Measurements from ENCODE around the gene RNF34. TPM values are rescaled to one million over a fixed set of nuclear protein-coding genes. Genes with fewer than 3 reads are reported as not detected.

Gene RNF34
- total and polyA plus RNA-seq, 3 donors from 2014 or later = 59.2 to 96.6 (median 84.5) TPM

GRCh38 chr12:121468499-121468801, 68.5 kb downstream of the RNF34 start:
- 19 to 22% methylated on average over 4 of the region's 4 CpGs for WGBS, 2 donors
- Histone ChIP-seq H3K36me3 (ENCODE audit: low read depth, missing control alignments) (no peaks in the 10 kb centered on the region), H3K9me3 (no peaks in the 10 kb centered on the region), H3K4me1 (no peaks in the 10 kb centered on the region), H3K27ac (no peak overlapping the region), H3K4me3 (no peak overlapping the region), H3K27me3 (no peaks in the 10 kb centered on the region)
- intact Hi-C loops (cut with DNase I; ENCODE audit: low total_unique reads) = no loop called here
- no peak for DNase-seq
- TF ChIP-seq, protein P1, sequence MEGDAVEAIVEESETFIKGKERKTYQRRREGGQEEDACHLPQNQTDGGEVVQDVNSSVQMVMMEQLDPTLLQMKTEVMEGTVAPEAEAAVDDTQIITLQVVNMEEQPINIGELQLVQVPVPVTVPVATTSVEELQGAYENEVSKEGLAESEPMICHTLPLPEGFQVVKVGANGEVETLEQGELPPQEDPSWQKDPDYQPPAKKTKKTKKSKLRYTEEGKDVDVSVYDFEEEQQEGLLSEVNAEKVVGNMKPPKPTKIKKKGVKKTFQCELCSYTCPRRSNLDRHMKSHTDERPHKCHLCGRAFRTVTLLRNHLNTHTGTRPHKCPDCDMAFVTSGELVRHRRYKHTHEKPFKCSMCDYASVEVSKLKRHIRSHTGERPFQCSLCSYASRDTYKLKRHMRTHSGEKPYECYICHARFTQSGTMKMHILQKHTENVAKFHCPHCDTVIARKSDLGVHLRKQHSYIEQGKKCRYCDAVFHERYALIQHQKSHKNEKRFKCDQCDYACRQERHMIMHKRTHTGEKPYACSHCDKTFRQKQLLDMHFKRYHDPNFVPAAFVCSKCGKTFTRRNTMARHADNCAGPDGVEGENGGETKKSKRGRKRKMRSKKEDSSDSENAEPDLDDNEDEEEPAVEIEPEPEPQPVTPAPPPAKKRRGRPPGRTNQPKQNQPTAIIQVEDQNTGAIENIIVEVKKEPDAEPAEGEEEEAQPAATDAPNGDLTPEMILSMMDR (IDR thresholded peaks at IDR 0.05) = no peak
- no peak for TF ChIP-seq POLR2A (IDR thresholded peaks at IDR 0.05)

- 85 to 90% methylated on average over 2 of the region's 2 CpGs for WGBS, 2 donors
- TF ChIP-seq, protein P1 (IDR thresholded peaks at IDR 0.05) = no peak
- TF ChIP-seq POLR2A (IDR thresholded peaks at IDR 0.05) = no peak
- H3K36me3 ChIP-seq (ENCODE audit: low read depth, missing control alignments) = no peaks in the 10 kb centered on the region
- no peak overlapping the region for H3K27ac ChIP-seq
- DNase-seq = no peak
- no peaks in the 10 kb centered on the region for H3K27me3 ChIP-seq
- H3K4me3 ChIP-seq = no peak overlapping the region
- no peaks in the 10 kb centered on the region for H3K9me3 ChIP-seq
- no peaks in the 10 kb centered on the region for H3K4me1 ChIP-seq
- intact Hi-C loops (cut with DNase I; ENCODE audit: low total_unique reads) = no loop called here
These were observed 70.8 kb downstream of the RNF34 start for GRCh38 chr12:121470751-121471150.

DNA sequence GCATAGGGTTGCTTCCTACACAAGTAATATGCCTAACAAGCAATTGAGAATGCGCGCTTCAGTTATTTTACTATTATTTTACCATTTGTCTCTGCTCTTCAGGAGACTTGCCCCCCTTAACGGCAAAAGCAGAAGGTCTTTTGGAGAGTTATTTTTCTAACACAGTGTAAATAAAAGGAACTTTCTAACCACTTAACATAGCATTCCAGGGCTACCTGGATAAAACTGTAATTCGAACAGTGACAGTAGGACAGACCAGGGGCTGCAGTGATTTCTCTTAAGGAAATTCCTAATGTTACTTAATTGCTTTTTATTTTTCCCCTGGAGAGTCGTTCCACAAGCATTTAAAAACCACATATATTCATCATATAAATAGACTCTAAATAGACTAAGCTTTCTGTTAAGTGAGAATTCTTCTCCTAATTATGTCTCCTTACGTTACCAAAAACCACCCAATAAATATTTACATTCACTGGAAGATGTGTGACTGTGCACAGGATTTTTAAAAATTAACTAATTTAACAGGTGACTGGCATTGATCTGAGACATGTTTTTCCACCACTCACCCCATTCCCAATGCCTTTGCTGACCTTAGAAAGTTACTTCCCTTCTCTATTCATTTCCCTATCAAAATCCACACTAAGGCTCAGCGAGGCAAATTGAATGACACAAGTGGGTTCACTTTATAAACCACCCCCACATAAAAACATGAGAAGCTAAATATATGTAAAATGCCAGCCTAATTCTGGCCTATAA, 72.4 kb downstream of the RNF34 start:
- intact Hi-C loops (cut with DNase I; ENCODE audit: low total_unique reads) = no loop called here
- no peaks in the 10 kb centered on the region for H3K27me3 ChIP-seq
- 90 to 93% methylated on average over 7 of the region's 7 CpGs for WGBS, 2 donors
- no peak for DNase-seq
- H3K36me3 ChIP-seq (ENCODE audit: low read depth, missing control alignments) = no peaks in the 10 kb centered on the region
- H3K27ac ChIP-seq = no peak overlapping the region
- TF ChIP-seq, protein P1 (IDR thresholded peaks at IDR 0.05) = no peak
- no peak for TF ChIP-seq POLR2A (IDR thresholded peaks at IDR 0.05)
- no peak overlapping the region for H3K4me3 ChIP-seq
- H3K9me3 ChIP-seq = no peaks in the 10 kb centered on the region
- H3K4me1 ChIP-seq = no peaks in the 10 kb centered on the region

Small RNA genes within 50 kb of the gene (microRNA-seq; reads per million reads assigned to microRNA genes)
- 0 reads per million in 2 donors for gene MIR7107 (ENCODE audit: borderline number of aligned reads in 2 of 2, borderline replicate concordance in 1 of 2)

Other genes with a start within 250 kb of the RNF34 start
- 10 to 100 TPM; 36.0 to 50.0 TPM for gene P2RX4, start 190.0 kb upstream of the RNF34 start, total RNA-seq
- gene P2RX4, start 190.0 kb upstream of the RNF34 start, polyA plus RNA-seq (ENCODE audit: insufficient read depth, low read depth, low replicate concordance) = 20.2 TPM
- 10 to 100 TPM; 21.5 to 22.1 TPM for gene CAMKK2, start 103.4 kb upstream of the RNF34 start, total RNA-seq
- gene CAMKK2, start 103.4 kb upstream of the RNF34 start, polyA plus RNA-seq (ENCODE audit: insufficient read depth, low read depth, low replicate concordance) = 17.1 TPM
- gene ANAPC5, start 47.7 kb upstream of the RNF34 start, total RNA-seq = 100 to 1,000 TPM; 143 to 158 TPM
- gene ANAPC5, start 47.7 kb upstream of the RNF34 start, polyA plus RNA-seq (ENCODE audit: insufficient read depth, low read depth, low replicate concordance) = 95.9 TPM
- 10 to 100 TPM; 54.9 to 59.8 TPM for gene KDM2B, start 180.9 kb downstream of the RNF34 start, total RNA-seq
- 30.4 TPM for gene KDM2B, start 180.9 kb downstream of the RNF34 start, polyA plus RNA-seq (ENCODE audit: insufficient read depth, low read depth, low replicate concordance)
- 10 to 100 TPM; 46.8 to 70.7 TPM for gene ORAI1, start 226.4 kb downstream of the RNF34 start, total RNA-seq
- gene ORAI1, start 226.4 kb downstream of the RNF34 start, polyA plus RNA-seq (ENCODE audit: insufficient read depth, low read depth, low replicate concordance) = 30.3 TPM